NCI-H82 treated with DMSO at 0.1 percent for 48 hours (cell line): Measurements from ENCODE around the gene DDX11.
"Not testable (repeated sequence)": the region's sequence is repeated elsewhere in the genome, so short reads cannot be mapped to it uniquely, and the experiment has no call there.

Experiments
- DNase-seq: peaks from one replicate; lab custom pipeline; 2025; ENCODE audit not compliant: unreplicated experiment; lab: John Stamatoyannopoulos, UW

Gene DDX11

GRCh38 chr12:31073527-31074332 lies at the start of gene DDX11:
Gene DDX11, plus strand, starts transcription at chr12:31073860. Its CDS starts 4,534 bp downstream, at chr12:31078394.
- peak; percentile 96 for DNase-seq

- DNase-seq: no peak
Observed at GRCh38 chr12:31026202-31026601, 47.5 kb upstream of the DDX11 start.

GRCh38 chr12:31027006-31027405 lies 46.7 kb upstream of the DDX11 start:
- DNase-seq: not testable (repeated sequence)

GRCh38 chr12:31029468-31029867 lies 44.2 kb upstream of the DDX11 start:
- no peak for DNase-seq

- DNase-seq: no peak
Observed at GRCh38 chr12:31029916-31030562, 43.6 kb upstream of the DDX11 start.

- DNase-seq: no peak
Observed at GRCh38 chr12:31031951-31032335, 41.7 kb upstream of the DDX11 start.

- DNase-seq: no peak
Observed at GRCh38 chr12:31033146-31033545, 40.5 kb upstream of the DDX11 start.

- no peak for DNase-seq
Observed at GRCh38 chr12:31033681-31034080, 40.0 kb upstream of the DDX11 start.

- DNase-seq: no peak
Observed at GRCh38 chr12:31034372-31034771, 39.3 kb upstream of the DDX11 start.

GRCh38 chr12:31035226-31035625 lies 38.4 kb upstream of the DDX11 start:
- no peak for DNase-seq

- DNase-seq: no peak
Observed at GRCh38 chr12:31035967-31036665, 37.5 kb upstream of the DDX11 start.

- DNase-seq: no peak
Observed at GRCh38 chr12:31037028-31037427, 36.6 kb upstream of the DDX11 start.

GRCh38 chr12:31037931-31038330 lies 35.7 kb upstream of the DDX11 start:
- DNase-seq: no peak

- DNase-seq: no peak
Observed at GRCh38 chr12:31041033-31041564, 32.6 kb upstream of the DDX11 start.

- not testable (repeated sequence) for DNase-seq
Observed at GRCh38 chr12:31050143-31050542, 23.5 kb upstream of the DDX11 start.

GRCh38 chr12:31050548-31050947 lies 23.1 kb upstream of the DDX11 start:
- not testable (repeated sequence) for DNase-seq

- DNase-seq: not testable (repeated sequence)
Observed at GRCh38 chr12:31051692-31052091, 22.0 kb upstream of the DDX11 start.

GRCh38 chr12:31052121-31052520 lies 21.5 kb upstream of the DDX11 start:
- not testable (repeated sequence) for DNase-seq

- not testable (repeated sequence) for DNase-seq
Observed at GRCh38 chr12:31052666-31053439, 20.8 kb upstream of the DDX11 start.

GRCh38 chr12:31053944-31054343 lies 19.7 kb upstream of the DDX11 start:
- not testable (repeated sequence) for DNase-seq

GRCh38 chr12:31057671-31058070 lies 16.0 kb upstream of the DDX11 start:
- no peak for DNase-seq
